LNCaP clone FGC (cell line): ENCODE data around the gene CLDN6.

ENCODE experiments used
- DNase-seq: peaks from one replicate; pipeline ENCODE4 v3.0.0-alpha.2; 2011; ENCODE audit warnings: low read depth
- H3K4me3 ChIP-seq: 2 replicates; pipeline ENCODE4 v1.5.1; 2011; ENCODE audit warnings: mild to moderate bottlenecking, low read depth, low read length, control low read depth
- TF ChIP-seq, protein P1 (sequence below): IDR thresholded peaks from 2 replicates; pipeline ENCODE4 v1.5.1; 2012; ENCODE audit warnings: mild to moderate bottlenecking; ENCODE audit not compliant: control insufficient read depth, insufficient read depth; ENCODE audit errors: extremely low read depth

Gene CLDN6

GRCh38 chr16:2969545-2970521 is 48.1 kb downstream of the CLDN6 start:
- no peak for DNase-seq
- TF ChIP-seq, protein P1, sequence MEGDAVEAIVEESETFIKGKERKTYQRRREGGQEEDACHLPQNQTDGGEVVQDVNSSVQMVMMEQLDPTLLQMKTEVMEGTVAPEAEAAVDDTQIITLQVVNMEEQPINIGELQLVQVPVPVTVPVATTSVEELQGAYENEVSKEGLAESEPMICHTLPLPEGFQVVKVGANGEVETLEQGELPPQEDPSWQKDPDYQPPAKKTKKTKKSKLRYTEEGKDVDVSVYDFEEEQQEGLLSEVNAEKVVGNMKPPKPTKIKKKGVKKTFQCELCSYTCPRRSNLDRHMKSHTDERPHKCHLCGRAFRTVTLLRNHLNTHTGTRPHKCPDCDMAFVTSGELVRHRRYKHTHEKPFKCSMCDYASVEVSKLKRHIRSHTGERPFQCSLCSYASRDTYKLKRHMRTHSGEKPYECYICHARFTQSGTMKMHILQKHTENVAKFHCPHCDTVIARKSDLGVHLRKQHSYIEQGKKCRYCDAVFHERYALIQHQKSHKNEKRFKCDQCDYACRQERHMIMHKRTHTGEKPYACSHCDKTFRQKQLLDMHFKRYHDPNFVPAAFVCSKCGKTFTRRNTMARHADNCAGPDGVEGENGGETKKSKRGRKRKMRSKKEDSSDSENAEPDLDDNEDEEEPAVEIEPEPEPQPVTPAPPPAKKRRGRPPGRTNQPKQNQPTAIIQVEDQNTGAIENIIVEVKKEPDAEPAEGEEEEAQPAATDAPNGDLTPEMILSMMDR: peak; percentile 48
- H3K4me3 ChIP-seq: peak overlapping the region; percentile 74

- H3K4me3 ChIP-seq: peak within 1 kb of the TSS; percentile 74
- DNase-seq: peak; percentile 62
- TF ChIP-seq, protein P1: no peak
Measured at GRCh38 chr16:2968738-2969544, 49.0 kb downstream of the CLDN6 start, which contains the start of gene PAQR4. Gene PAQR4 (plus strand): TSS chr16:2969348. CDS start chr16:2969675, 327 bp downstream.

DNA sequence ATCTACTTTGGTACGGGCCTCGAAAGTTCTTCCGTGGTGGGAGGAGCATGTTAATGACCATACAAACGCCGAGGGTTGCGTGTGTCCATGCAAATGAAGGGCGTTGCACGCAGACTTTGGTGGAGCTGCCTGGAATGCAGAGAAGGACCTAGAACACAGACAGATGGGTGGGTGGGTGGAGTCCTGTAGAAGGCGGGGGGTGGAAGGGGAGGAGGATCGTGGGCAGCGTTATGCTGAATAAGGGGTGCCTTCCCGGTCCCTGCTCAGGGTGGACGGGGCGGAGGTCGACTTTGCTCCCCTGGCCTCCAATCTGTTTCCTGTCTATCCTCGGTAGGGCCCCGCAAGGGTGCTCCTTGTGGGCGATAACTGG is 49.6 kb downstream of the CLDN6 start:
- peak overlapping the region; percentile 74 for H3K4me3 ChIP-seq
- no peak for DNase-seq

GRCh38 chr16:2967721-2968161 is 50.2 kb downstream of the CLDN6 start:
- no peak overlapping the region for H3K4me3 ChIP-seq
- no peak for DNase-seq
- TF ChIP-seq, protein P1: no peak

More for the DNA sequence above, 49.6 kb downstream of the CLDN6 start:
- TF ChIP-seq, protein P1: no peak

- TF ChIP-seq, protein P1: no peak
- no peak for DNase-seq
- H3K4me3 ChIP-seq: no peak overlapping the region
Measured at GRCh38 chr16:2967211-2967631, 50.8 kb downstream of the CLDN6 start.

DNA sequence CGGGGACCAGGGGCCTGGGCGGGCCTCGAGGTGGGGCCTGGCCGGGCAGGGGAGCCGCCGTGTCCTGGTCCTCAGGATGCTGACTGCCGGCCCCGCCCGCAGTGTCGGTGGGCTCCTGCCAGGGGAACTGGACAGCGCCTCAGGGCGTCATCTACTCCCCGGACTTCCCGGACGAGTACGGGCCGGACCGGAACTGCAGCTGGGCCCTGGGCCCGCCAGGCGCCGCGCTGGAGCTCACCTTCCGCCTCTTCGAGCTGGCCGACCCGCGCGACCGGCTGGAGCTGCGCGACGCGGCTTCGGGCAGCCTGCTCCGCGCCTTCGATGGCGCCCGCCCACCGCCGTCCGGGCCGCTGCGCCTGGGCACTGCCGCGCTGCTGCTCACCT is 51.2 kb downstream of the CLDN6 start:
- no peak for DNase-seq
- peak overlapping the region; percentile 23; the same call in 1 of the 2 replicates for H3K4me3 ChIP-seq
- TF ChIP-seq, protein P1: peak; percentile 43; the same call in 1 of the 2 replicates
